Measurements from ENCODE around the gene OSTF1. TPM values are rescaled to one million over a fixed set of nuclear protein-coding genes. Genes with fewer than 3 reads are reported as not detected.
A peak's percentile ranks its signal among the peaks of the same experiment; 100 is the strongest.

OSTF1 gene
- 10 to 100 TPM; 33.8 to 36.3 TPM for total RNA-seq
- polyA plus RNA-seq (ENCODE audit: insufficient read length in 2 of 2), result 10 to 100 TPM; 27.5 to 28.3 TPM
- long read RNA-seq, donor 1, transcript OSTF1-201 (10 exons, 1,319 nt), result major isoform, 12 of 12 reads
- long read RNA-seq, donor 1, partial matches to known transcripts, result 0 of 12 reads
- long read RNA-seq, donor 1, other reads (novel, unspliced or antisense), result 0 of 12 reads
- long read RNA-seq, donor 2, partial matches to known transcripts, result 0 of 4 reads
- long read RNA-seq, donor 2, other reads (novel, unspliced or antisense), result 0 of 4 reads
- long read RNA-seq, donor 3, partial matches to known transcripts, result 0 of 3 reads
- long read RNA-seq, donor 3, other reads (novel, unspliced or antisense), result 0 of 3 reads
- long read RNA-seq, donor 4, transcript OSTF1-201 (10 exons, 1,319 nt), result major isoform, 22 of 74 reads
- long read RNA-seq, donor 4, partial matches to known transcripts, result 52 of 74 reads
- long read RNA-seq, donor 4, other reads (novel, unspliced or antisense), result 0 of 74 reads

- Histone ChIP-seq H3K9me3 (ENCODE audit: control insufficient read depth, insufficient read depth, low read length) (no peaks in the 10 kb centered on the region), H3K36me3 (ENCODE audit: control insufficient read depth, insufficient read depth, low read length) (no peaks in the 10 kb centered on the region), H3K27me3 (ENCODE audit: control insufficient read depth, insufficient read depth, low read length) (no peaks in the 10 kb centered on the region), H3K4me1 (ENCODE audit: control insufficient read depth, insufficient read depth, low read length) (peaks cover 20% of the 10 kb centered on the region), H3K27ac (ENCODE audit: low read depth, low read length) (peak within 1 kb of the TSS; percentile 90), H3K4me3 (ENCODE audit: low read depth, low read length) (peak within 1 kb of the TSS; percentile 93)
- WGBS (ENCODE audit: insufficient coverage), result under 1% methylated on average over 93 of the region's 93 CpGs
- DNase-seq (ENCODE audit: low read depth in 4 of 6, low spot score in 6 of 6), result peak; percentile 84 to 99 (median 92)
Observed at GRCh38 chr9:75087824-75088645, at the start of gene OSTF1, which contains the start of gene NMRK1. Gene OSTF1, plus strand, starts transcription at chr9:75088514. Its CDS starts 179 bp downstream, at chr9:75088693. Gene NMRK1, minus strand, starts transcription at chr9:75088155. Its CDS starts 5,040 bp downstream, at chr9:75083115.

- no peaks in the 10 kb centered on the region for H3K36me3 ChIP-seq (ENCODE audit: control insufficient read depth, insufficient read depth, low read length)
- H3K4me3 ChIP-seq (ENCODE audit: low read depth, low read length), result no peak overlapping the region
- no CpG with 5 or more reads among the region's 3 CpGs for WGBS (ENCODE audit: insufficient coverage)
- H3K4me1 ChIP-seq (ENCODE audit: control insufficient read depth, insufficient read depth, low read length), result no peaks in the 10 kb centered on the region
- DNase-seq (ENCODE audit: low read depth in 4 of 6, low spot score in 6 of 6), result no peak
- no peaks in the 10 kb centered on the region for H3K9me3 ChIP-seq (ENCODE audit: control insufficient read depth, insufficient read depth, low read length)
- H3K27ac ChIP-seq (ENCODE audit: low read depth, low read length), result no peak overlapping the region
- H3K27me3 ChIP-seq (ENCODE audit: control insufficient read depth, insufficient read depth, low read length), result no peaks in the 10 kb centered on the region
Observed at GRCh38 chr9:75039009-75039408, 49.3 kb upstream of the OSTF1 start.

- DNase-seq (ENCODE audit: low read depth in 4 of 6, low spot score in 6 of 6), result no peak
- H3K4me1 ChIP-seq (ENCODE audit: control insufficient read depth, insufficient read depth, low read length), result no peaks in the 10 kb centered on the region
- H3K9me3 ChIP-seq (ENCODE audit: control insufficient read depth, insufficient read depth, low read length), result no peaks in the 10 kb centered on the region
- 85% methylated on average over 2 of the region's 3 CpGs for WGBS (ENCODE audit: insufficient coverage)
- H3K27ac ChIP-seq (ENCODE audit: low read depth, low read length), result no peak overlapping the region
- H3K4me3 ChIP-seq (ENCODE audit: low read depth, low read length), result no peak overlapping the region
- H3K27me3 ChIP-seq (ENCODE audit: control insufficient read depth, insufficient read depth, low read length), result no peaks in the 10 kb centered on the region
- no peaks in the 10 kb centered on the region for H3K36me3 ChIP-seq (ENCODE audit: control insufficient read depth, insufficient read depth, low read length)
Observed at GRCh38 chr9:75039801-75040200, 48.5 kb upstream of the OSTF1 start.

GRCh38 chr9:75041041-75041440 is 47.3 kb upstream of the OSTF1 start:
- H3K4me3 ChIP-seq (ENCODE audit: low read depth, low read length), result no peak overlapping the region
- H3K27me3 ChIP-seq (ENCODE audit: control insufficient read depth, insufficient read depth, low read length), result no peaks in the 10 kb centered on the region
- no peak for DNase-seq (ENCODE audit: low read depth in 4 of 6, low spot score in 6 of 6)
- H3K9me3 ChIP-seq (ENCODE audit: control insufficient read depth, insufficient read depth, low read length), result no peaks in the 10 kb centered on the region
- no peak overlapping the region for H3K27ac ChIP-seq (ENCODE audit: low read depth, low read length)
- H3K36me3 ChIP-seq (ENCODE audit: control insufficient read depth, insufficient read depth, low read length), result no peaks in the 10 kb centered on the region
- no peaks in the 10 kb centered on the region for H3K4me1 ChIP-seq (ENCODE audit: control insufficient read depth, insufficient read depth, low read length)
- WGBS (ENCODE audit: insufficient coverage), result no CpG with 5 or more reads among the region's 1 CpG

- Histone ChIP-seq H3K4me1 (ENCODE audit: control insufficient read depth, insufficient read depth, low read length) (no peaks in the 10 kb centered on the region), H3K27ac (ENCODE audit: low read depth, low read length) (no peak overlapping the region), H3K9me3 (ENCODE audit: control insufficient read depth, insufficient read depth, low read length) (no peaks in the 10 kb centered on the region), H3K27me3 (ENCODE audit: control insufficient read depth, insufficient read depth, low read length) (no peaks in the 10 kb centered on the region), H3K4me3 (ENCODE audit: low read depth, low read length) (no peak overlapping the region), H3K36me3 (ENCODE audit: control insufficient read depth, insufficient read depth, low read length) (no peaks in the 10 kb centered on the region)
- DNase-seq (ENCODE audit: low read depth in 4 of 6, low spot score in 6 of 6), result peak in 2 of 6 donors; percentile 11 to 44
- 67% methylated on average over 1 of the region's 3 CpGs for WGBS (ENCODE audit: insufficient coverage)
Observed at GRCh38 chr9:75046725-75047345, 41.5 kb upstream of the OSTF1 start.

- 100% methylated on average over 1 of the region's 2 CpGs for WGBS (ENCODE audit: insufficient coverage)
Observed at GRCh38 chr9:75047506-75047905, 40.8 kb upstream of the OSTF1 start.

GRCh38 chr9:75051285-75051684 is 37.0 kb upstream of the OSTF1 start:
- no peak overlapping the region for H3K27ac ChIP-seq (ENCODE audit: low read depth, low read length)
- H3K36me3 ChIP-seq (ENCODE audit: control insufficient read depth, insufficient read depth, low read length), result no peaks in the 10 kb centered on the region
- no peaks in the 10 kb centered on the region for H3K27me3 ChIP-seq (ENCODE audit: control insufficient read depth, insufficient read depth, low read length)
- H3K4me1 ChIP-seq (ENCODE audit: control insufficient read depth, insufficient read depth, low read length), result no peaks in the 10 kb centered on the region
- no peak overlapping the region for H3K4me3 ChIP-seq (ENCODE audit: low read depth, low read length)
- no peak for DNase-seq (ENCODE audit: low read depth in 4 of 6, low spot score in 6 of 6)
- no peaks in the 10 kb centered on the region for H3K9me3 ChIP-seq (ENCODE audit: control insufficient read depth, insufficient read depth, low read length)

More at GRCh38 chr9:75047506-75047905, 40.8 kb upstream of the OSTF1 start:
- Histone ChIP-seq H3K27ac (ENCODE audit: low read depth, low read length) (no peak overlapping the region), H3K4me1 (ENCODE audit: control insufficient read depth, insufficient read depth, low read length) (no peaks in the 10 kb centered on the region), H3K9me3 (ENCODE audit: control insufficient read depth, insufficient read depth, low read length) (no peaks in the 10 kb centered on the region), H3K36me3 (ENCODE audit: control insufficient read depth, insufficient read depth, low read length) (no peaks in the 10 kb centered on the region), H3K4me3 (ENCODE audit: low read depth, low read length) (no peak overlapping the region), H3K27me3 (ENCODE audit: control insufficient read depth, insufficient read depth, low read length) (no peaks in the 10 kb centered on the region)
- no peak for DNase-seq (ENCODE audit: low read depth in 4 of 6, low spot score in 6 of 6)

GRCh38 chr9:75053869-75054268 is 34.4 kb upstream of the OSTF1 start:
- no peak for DNase-seq (ENCODE audit: low read depth in 4 of 6, low spot score in 6 of 6)
- Histone ChIP-seq H3K4me3 (ENCODE audit: low read depth, low read length) (no peak overlapping the region), H3K9me3 (ENCODE audit: control insufficient read depth, insufficient read depth, low read length) (no peaks in the 10 kb centered on the region), H3K4me1 (ENCODE audit: control insufficient read depth, insufficient read depth, low read length) (no peaks in the 10 kb centered on the region), H3K27ac (ENCODE audit: low read depth, low read length) (no peak overlapping the region), H3K36me3 (ENCODE audit: control insufficient read depth, insufficient read depth, low read length) (no peaks in the 10 kb centered on the region), H3K27me3 (ENCODE audit: control insufficient read depth, insufficient read depth, low read length) (no peaks in the 10 kb centered on the region)
- WGBS (ENCODE audit: insufficient coverage), result 85% methylated on average over 1 of the region's 1 CpG

GRCh38 chr9:75054368-75055001 is 33.8 kb upstream of the OSTF1 start:
- H3K9me3 ChIP-seq (ENCODE audit: control insufficient read depth, insufficient read depth, low read length), result no peaks in the 10 kb centered on the region
- H3K27me3 ChIP-seq (ENCODE audit: control insufficient read depth, insufficient read depth, low read length), result no peaks in the 10 kb centered on the region
- H3K4me1 ChIP-seq (ENCODE audit: control insufficient read depth, insufficient read depth, low read length), result no peaks in the 10 kb centered on the region
- 95% methylated on average over 2 of the region's 5 CpGs for WGBS (ENCODE audit: insufficient coverage)
- H3K27ac ChIP-seq (ENCODE audit: low read depth, low read length), result no peak overlapping the region
- H3K4me3 ChIP-seq (ENCODE audit: low read depth, low read length), result no peak overlapping the region
- no peaks in the 10 kb centered on the region for H3K36me3 ChIP-seq (ENCODE audit: control insufficient read depth, insufficient read depth, low read length)
- peak in 1 of 6 donors; percentile 64 for DNase-seq (ENCODE audit: low read depth in 4 of 6, low spot score in 6 of 6)
